Measurements from ENCODE around the gene ISG20L2. TPM values are rescaled to one million over a fixed set of nuclear protein-coding genes. Genes with fewer than 3 reads are reported as not detected.
A peak's percentile ranks its signal among the peaks of the same experiment; 100 is the strongest.

ISG20L2 gene
- total and polyA plus RNA-seq, 4 donors: 11.7 to 26.9 (median 20.4) TPM

DNA sequence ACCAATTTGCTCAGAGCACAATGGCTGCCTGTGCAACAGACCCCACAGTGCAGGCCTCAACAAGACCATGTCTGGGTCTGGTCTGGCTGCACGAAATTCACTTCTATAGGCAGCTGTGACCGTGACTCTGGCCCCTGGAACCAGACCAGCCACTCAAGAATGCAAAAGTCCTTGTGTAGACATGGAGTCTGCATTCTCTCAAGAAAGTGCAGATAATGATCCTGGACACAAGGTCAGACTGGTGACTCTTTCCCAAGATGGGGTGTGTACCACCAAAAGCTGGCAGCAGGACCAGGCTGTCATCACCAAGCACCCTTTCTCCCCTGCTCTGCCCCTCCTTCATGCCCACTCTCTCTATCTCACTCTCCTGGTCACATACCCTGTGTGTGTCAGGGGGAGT lies 7.4 kb downstream of the ISG20L2 start:
- no peaks in the 10 kb centered on the region for H3K4me1 ChIP-seq (ENCODE audit: control insufficient read depth in 1 of 2, insufficient read depth in 2 of 2, low read length in 2 of 2)
- H3K9me3 ChIP-seq (ENCODE audit: control insufficient read depth, low read length): no peaks in the 10 kb centered on the region
- H3K4me3 ChIP-seq (ENCODE audit: low read length in 2 of 2): no peak overlapping the region
- DNase-seq (no peak), ATAC-seq (ENCODE audit: low FRiP score) (no peak)
- WGBS, 2 donors: 62 to 75% methylated on average over 2 of the region's 2 CpGs
- intact Hi-C loops (cut with DNase I): no loop called here
- H3K27me3 ChIP-seq (ENCODE audit: control insufficient read depth in 1 of 2, insufficient read depth in 2 of 2, low read length in 1 of 2): no peaks in the 10 kb centered on the region
- peaks cover 0 to 4% of the 10 kb centered on the region in 2 donors for H3K36me3 ChIP-seq (ENCODE audit: control insufficient read depth in 1 of 2, insufficient read depth in 2 of 2, low read length in 1 of 2)
- H3K27ac ChIP-seq (ENCODE audit: low read depth in 1 of 2, low read length in 2 of 2): no peak overlapping the region

DNA sequence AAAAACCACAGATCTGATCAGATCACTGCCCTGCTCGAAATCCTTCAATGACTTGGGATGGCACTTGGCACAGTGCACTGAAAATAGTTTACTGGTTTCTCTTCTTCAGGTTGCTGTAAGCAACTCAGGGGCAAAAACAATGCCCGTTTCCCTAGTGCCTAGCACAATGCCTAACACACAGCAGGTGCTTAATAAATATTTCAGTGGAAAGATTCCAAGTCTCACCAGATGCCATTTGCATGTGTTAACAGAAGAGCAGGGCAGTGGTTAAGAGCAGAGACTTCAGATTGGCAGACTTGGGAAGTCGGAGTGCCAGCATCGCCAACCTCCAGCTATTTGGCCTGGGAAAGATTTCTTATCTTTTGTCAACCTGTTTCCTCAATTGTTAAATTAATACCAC lies 11.2 kb downstream of the ISG20L2 start:
- no peaks in the 10 kb centered on the region for H3K9me3 ChIP-seq (ENCODE audit: control insufficient read depth, low read length)
- H3K27ac ChIP-seq (ENCODE audit: low read depth in 1 of 2, low read length in 2 of 2): no peak overlapping the region
- H3K27me3 ChIP-seq (ENCODE audit: control insufficient read depth in 1 of 2, insufficient read depth in 2 of 2, low read length in 1 of 2): no peaks in the 10 kb centered on the region
- intact Hi-C loops (cut with DNase I): no loop called here
- ATAC-seq (ENCODE audit: low FRiP score): no peak
- DNase-seq: no peak
- 75 to 77% methylated on average over 4 of the region's 4 CpGs for WGBS, 2 donors
- peaks cover 0 to 2% of the 10 kb centered on the region in 2 donors for H3K36me3 ChIP-seq (ENCODE audit: control insufficient read depth in 1 of 2, insufficient read depth in 2 of 2, low read length in 1 of 2)
- H3K4me3 ChIP-seq (ENCODE audit: low read length in 2 of 2): no peak overlapping the region
- H3K4me1 ChIP-seq (ENCODE audit: control insufficient read depth in 1 of 2, insufficient read depth in 2 of 2, low read length in 2 of 2): no peaks in the 10 kb centered on the region

- Histone ChIP-seq H3K4me1 (ENCODE audit: control insufficient read depth in 1 of 2, insufficient read depth in 2 of 2, low read length in 2 of 2) (no peaks in the 10 kb centered on the region), H3K9me3 (ENCODE audit: control insufficient read depth, low read length) (no peaks in the 10 kb centered on the region), H3K4me3 (ENCODE audit: low read length in 2 of 2) (no peak overlapping the region), H3K27ac (ENCODE audit: low read depth in 1 of 2, low read length in 2 of 2) (no peak overlapping the region), H3K27me3 (ENCODE audit: control insufficient read depth in 1 of 2, insufficient read depth in 2 of 2, low read length in 1 of 2) (no peaks in the 10 kb centered on the region), H3K36me3 (ENCODE audit: control insufficient read depth in 1 of 2, insufficient read depth in 2 of 2, low read length in 1 of 2) (peaks cover 0 to 3% of the 10 kb centered on the region in 2 donors)
- ATAC-seq (ENCODE audit: low FRiP score): no peak
- intact Hi-C loops (cut with DNase I): no loop called here
- DNase-seq: no peak
- 45 to 50% methylated on average over 3 of the region's 3 CpGs for WGBS, 2 donors
Observed at GRCh38 chr1:156714830-156715229, 13.7 kb downstream of the ISG20L2 start.

DNA sequence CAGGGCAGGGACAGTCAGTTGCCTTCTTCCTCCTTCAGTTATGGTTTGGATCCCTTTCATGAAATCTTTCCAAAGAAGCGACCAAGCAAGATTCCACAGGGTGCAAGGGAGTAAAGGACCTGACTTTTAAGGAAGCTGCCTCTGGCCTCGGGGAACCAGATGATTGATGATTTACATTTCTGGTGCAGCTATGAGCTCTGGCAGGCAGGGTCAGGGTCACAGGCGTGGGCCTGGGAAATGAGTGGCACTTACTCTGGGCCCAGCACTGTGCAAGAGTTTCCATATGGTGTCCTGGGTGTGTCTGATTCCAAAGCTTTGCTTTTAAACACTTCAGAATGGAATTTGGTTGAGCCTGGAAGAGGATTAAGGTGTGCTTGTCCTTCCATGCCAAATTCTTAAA lies 15.9 kb downstream of the ISG20L2 start:
- H3K27ac ChIP-seq (ENCODE audit: low read depth in 1 of 2, low read length in 2 of 2): no peak overlapping the region
- H3K9me3 ChIP-seq (ENCODE audit: control insufficient read depth, low read length): no peaks in the 10 kb centered on the region
- ATAC-seq (ENCODE audit: low FRiP score) (no peak), DNase-seq (no peak)
- intact Hi-C loops (cut with DNase I): no loop called here
- H3K27me3 ChIP-seq (ENCODE audit: control insufficient read depth in 1 of 2, insufficient read depth in 2 of 2, low read length in 1 of 2): no peaks in the 10 kb centered on the region
- peaks cover 0 to 3% of the 10 kb centered on the region in 2 donors for H3K36me3 ChIP-seq (ENCODE audit: control insufficient read depth in 1 of 2, insufficient read depth in 2 of 2, low read length in 1 of 2)
- WGBS, 2 donors: 64 to 75% methylated on average over 3 of the region's 3 CpGs
- no peaks in the 10 kb centered on the region for H3K4me1 ChIP-seq (ENCODE audit: control insufficient read depth in 1 of 2, insufficient read depth in 2 of 2, low read length in 2 of 2)
- no peak overlapping the region for H3K4me3 ChIP-seq (ENCODE audit: low read length in 2 of 2)

DNA sequence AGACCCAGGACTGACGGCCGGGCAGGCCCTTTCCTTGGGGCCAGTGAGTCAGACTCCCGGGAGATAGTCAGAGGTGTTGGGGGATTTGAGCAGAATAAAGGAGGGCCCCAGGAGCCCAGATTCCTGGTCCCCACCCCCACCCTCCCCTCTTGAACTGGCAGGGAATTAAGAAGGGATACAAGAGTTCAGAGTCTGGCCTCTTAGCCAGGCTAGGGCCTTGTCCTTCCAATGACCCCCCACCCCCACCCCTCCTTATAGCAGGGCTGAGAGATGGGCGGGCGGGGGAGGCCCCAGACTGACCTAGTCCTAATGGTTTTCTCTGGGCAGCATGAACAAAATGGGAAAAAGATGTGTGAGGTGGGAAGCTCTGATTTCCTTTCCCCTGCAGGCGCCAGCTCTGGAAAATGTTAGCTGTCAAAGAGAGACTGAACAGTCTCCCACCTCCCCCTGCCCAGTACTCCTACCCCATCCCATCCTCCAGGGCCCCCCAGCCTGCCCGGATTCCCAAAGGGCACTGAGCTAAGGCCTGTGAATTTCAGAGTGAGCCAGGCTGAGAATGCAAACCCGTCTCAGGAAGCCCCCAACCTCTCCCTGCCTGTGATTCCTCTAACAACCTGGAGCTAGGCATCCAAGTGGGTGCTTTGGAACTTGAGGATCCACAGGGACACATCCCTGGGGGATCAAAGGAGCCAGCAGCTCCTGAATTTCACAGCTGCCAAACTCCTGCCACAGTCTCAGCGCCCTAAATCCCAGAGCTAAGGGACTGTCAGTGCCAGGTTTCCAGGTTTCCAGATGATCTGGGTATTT lies 17.4 kb downstream of the ISG20L2 start:
- ATAC-seq (ENCODE audit: low FRiP score): no peak
- H3K4me3 ChIP-seq (ENCODE audit: low read length in 2 of 2): no peak overlapping the region
- no peak overlapping the region for H3K27ac ChIP-seq (ENCODE audit: low read depth in 1 of 2, low read length in 2 of 2)
- no peaks in the 10 kb centered on the region for H3K9me3 ChIP-seq (ENCODE audit: control insufficient read depth, low read length)
- no peak for DNase-seq
- H3K4me1 ChIP-seq (ENCODE audit: control insufficient read depth in 1 of 2, insufficient read depth in 2 of 2, low read length in 2 of 2): no peaks in the 10 kb centered on the region
- intact Hi-C loops (cut with DNase I): no loop called here
- 86 to 88% methylated on average over 9 of the region's 9 CpGs for WGBS, 2 donors
- H3K36me3 ChIP-seq (ENCODE audit: control insufficient read depth in 1 of 2, insufficient read depth in 2 of 2, low read length in 1 of 2): peaks cover 0 to 3% of the 10 kb centered on the region in 2 donors
- no peaks in the 10 kb centered on the region for H3K27me3 ChIP-seq (ENCODE audit: control insufficient read depth in 1 of 2, insufficient read depth in 2 of 2, low read length in 1 of 2)

- ATAC-seq (ENCODE audit: low FRiP score) (peak; percentile 78), DNase-seq (peak; percentile 85 to 92)
- no peak overlapping the region for H3K27ac ChIP-seq (ENCODE audit: low read depth in 1 of 2, low read length in 2 of 2)
- intact Hi-C loops (cut with DNase I): loop anchor here in 1 of 2 donors (2.0 kb wide), 1 partner anchor 17 kb away; no protein-coding TSS in a partner anchor
- H3K36me3 ChIP-seq (ENCODE audit: control insufficient read depth in 1 of 2, insufficient read depth in 2 of 2, low read length in 1 of 2): peaks cover 0 to 3% of the 10 kb centered on the region in 2 donors
- no peaks in the 10 kb centered on the region for H3K27me3 ChIP-seq (ENCODE audit: control insufficient read depth in 1 of 2, insufficient read depth in 2 of 2, low read length in 1 of 2)
- no peak overlapping the region for H3K4me3 ChIP-seq (ENCODE audit: low read length in 2 of 2)
- 11 to 14% methylated on average over 9 to 11 of the region's 11 CpGs for WGBS, 2 donors
- H3K4me1 ChIP-seq (ENCODE audit: control insufficient read depth in 1 of 2, insufficient read depth in 2 of 2, low read length in 2 of 2): no peaks in the 10 kb centered on the region
- H3K9me3 ChIP-seq (ENCODE audit: control insufficient read depth, low read length): no peaks in the 10 kb centered on the region
Observed at GRCh38 chr1:156709757-156710489, 18.6 kb downstream of the ISG20L2 start.

GRCh38 chr1:156709031-156709430 lies 19.5 kb downstream of the ISG20L2 start:
- H3K27ac ChIP-seq (ENCODE audit: low read depth in 1 of 2, low read length in 2 of 2): no peak overlapping the region

DNA sequence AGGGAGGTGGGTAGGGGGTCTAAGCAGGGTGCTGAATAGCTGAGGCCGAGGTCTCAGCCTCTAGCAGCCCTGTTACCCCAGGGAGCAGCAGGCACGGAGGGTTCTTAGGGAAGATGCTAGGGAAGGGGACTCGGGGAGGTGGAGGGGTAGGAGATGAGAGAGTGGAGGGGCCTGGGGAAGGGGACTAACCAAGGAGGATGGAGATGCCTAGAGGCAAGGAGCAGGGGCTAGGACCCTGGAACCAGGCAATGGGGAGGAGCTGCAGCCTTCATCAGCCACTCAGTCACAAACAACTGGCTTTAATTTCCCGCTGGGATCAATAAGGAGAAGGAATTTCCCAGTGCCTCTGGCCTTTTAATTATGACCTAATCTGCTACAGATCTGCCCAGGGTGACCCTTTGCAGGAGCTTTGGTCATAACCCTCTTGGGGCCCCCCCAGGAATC lies 20.3 kb downstream of the ISG20L2 start:
- no peaks in the 10 kb centered on the region for H3K27me3 ChIP-seq (ENCODE audit: control insufficient read depth in 1 of 2, insufficient read depth in 2 of 2, low read length in 1 of 2)
- H3K9me3 ChIP-seq (ENCODE audit: control insufficient read depth, low read length): no peaks in the 10 kb centered on the region
- peaks cover 0 to 3% of the 10 kb centered on the region in 2 donors for H3K36me3 ChIP-seq (ENCODE audit: control insufficient read depth in 1 of 2, insufficient read depth in 2 of 2, low read length in 1 of 2)
- no peaks in the 10 kb centered on the region for H3K4me1 ChIP-seq (ENCODE audit: control insufficient read depth in 1 of 2, insufficient read depth in 2 of 2, low read length in 2 of 2)
- no peak overlapping the region for H3K27ac ChIP-seq (ENCODE audit: low read depth in 1 of 2, low read length in 2 of 2)
- ATAC-seq (ENCODE audit: low FRiP score) (no peak), DNase-seq (no peak)
- intact Hi-C loops (cut with DNase I): loop anchor here in 1 of 2 donors (2.0 kb wide), 1 partner anchor 19 kb away; no protein-coding TSS in a partner anchor
- no peak overlapping the region for H3K4me3 ChIP-seq (ENCODE audit: low read length in 2 of 2)
- WGBS, 2 donors: 81% methylated on average over 4 of the region's 4 CpGs

More at GRCh38 chr1:156709031-156709430, 19.5 kb downstream of the ISG20L2 start:
- Histone ChIP-seq H3K27me3 (ENCODE audit: control insufficient read depth in 1 of 2, insufficient read depth in 2 of 2, low read length in 1 of 2) (no peaks in the 10 kb centered on the region), H3K4me3 (ENCODE audit: low read length in 2 of 2) (no peak overlapping the region), H3K4me1 (ENCODE audit: control insufficient read depth in 1 of 2, insufficient read depth in 2 of 2, low read length in 2 of 2) (no peaks in the 10 kb centered on the region), H3K36me3 (ENCODE audit: control insufficient read depth in 1 of 2, insufficient read depth in 2 of 2, low read length in 1 of 2) (peaks cover 0 to 3% of the 10 kb centered on the region in 2 donors), H3K9me3 (ENCODE audit: control insufficient read depth, low read length) (no peaks in the 10 kb centered on the region)
- WGBS, 2 donors: 70 to 79% methylated on average over 4 of the region's 4 CpGs
- no peak for ATAC-seq (ENCODE audit: low FRiP score)
- intact Hi-C loops (cut with DNase I): loop anchor here in 1 of 2 donors (2.0 kb wide), 1 partner anchor 18 kb away; no protein-coding TSS in a partner anchor
- no peak for DNase-seq

Measured in aorta (tissue), 5 donors.